SK-N-SH treated with all-trans-retinoic acid at 6 μM for 48 hours (cell line): ENCODE data around the gene DYSF.

Source experiments
- ATAC-seq: fragments of 200-7000 bp; cut with Tn5 transposase; 3 replicates; pipeline ENCODE4 v1.9.1; 2020; ENCODE audit warnings: mild to moderate bottlenecking, moderate library complexity
- ARNTL ChIP-seq: fragments of 450-650 bp; formaldehyde crosslinking; IDR thresholded peaks from 2 replicates; pipeline ENCODE4 v1.5.0; 2020; ENCODE audit warnings: low read depth, mild to moderate bottlenecking, moderate library complexity, borderline replicate concordance
- BACH2 ChIP-seq: fragments of 250-450 bp; sonication (Bioruptor Pico); IDR thresholded peaks from 2 replicates; pipeline ENCODE4 v1.9.0; 2021; ENCODE audit warnings: mild to moderate bottlenecking, borderline replicate concordance
- CREB5 ChIP-seq: fragments of 250-450 bp; sonication (Bioruptor Pico); IDR thresholded peaks from 2 replicates; pipeline ENCODE4 v1.5.1; 2020; ENCODE audit warnings: low read depth, mild to moderate bottlenecking, moderate library complexity
- CSDC2 ChIP-seq: fragments of 250-450 bp; sonication (Bioruptor Pico); IDR thresholded peaks from 2 replicates; pipeline ENCODE4 v1.5.0; 2020; ENCODE audit warnings: mild to moderate bottlenecking, moderate library complexity
- CSRNP3 ChIP-seq: fragments of 250-450 bp; sonication (Bioruptor Pico); IDR thresholded peaks from 2 replicates; pipeline ENCODE4 v1.5.1; 2021; ENCODE audit warnings: mild to moderate bottlenecking, moderate library complexity
- ESRRG ChIP-seq: fragments of 250-450 bp; sonication (Bioruptor Pico); IDR thresholded peaks from 2 replicates; pipeline ENCODE4 v1.6.1; 2021; ENCODE audit warnings: mild to moderate bottlenecking
- GLIS3 ChIP-seq: fragments of 250-450 bp; sonication (Bioruptor Pico); IDR thresholded peaks from 2 replicates; pipeline ENCODE4 v1.5.0; 2020; ENCODE audit warnings: mild to moderate bottlenecking, moderate library complexity
- ISL1 ChIP-seq: fragments of 250-450 bp; sonication (Bioruptor Pico); IDR thresholded peaks from 2 replicates; pipeline ENCODE4 v2.1.2; 2022; ENCODE audit warnings: mild to moderate bottlenecking, moderate library complexity
- OSR1 ChIP-seq: fragments of 250-450 bp; sonication (Bioruptor Pico); IDR thresholded peaks from 2 replicates; pipeline ENCODE4 v1.8.0; 2022; ENCODE audit warnings: moderate library complexity, mild to moderate bottlenecking, inconsistent platforms
- PATZ1 ChIP-seq: fragments of 250-450 bp; sonication (Bioruptor Pico); IDR thresholded peaks from 2 replicates; pipeline ENCODE4 v1.8.0; 2020; ENCODE audit warnings: mild to moderate bottlenecking, moderate library complexity, borderline replicate concordance
- POU6F1 ChIP-seq: fragments of 250-450 bp; sonication (Bioruptor Pico); IDR thresholded peaks from 2 replicates; pipeline ENCODE4 v1.8.0; 2021; ENCODE audit warnings: low read depth, mild to moderate bottlenecking, moderate library complexity, borderline replicate concordance
- PPARA ChIP-seq: fragments of 250-450 bp; sonication (Bioruptor Pico); IDR thresholded peaks from 2 replicates; pipeline ENCODE4 v1.5.0; 2020; ENCODE audit warnings: mild to moderate bottlenecking, borderline replicate concordance
- RARB ChIP-seq: fragments of 250-450 bp; sonication (Bioruptor Pico); IDR thresholded peaks from 2 replicates; pipeline ENCODE4 v1.8.0; 2021; ENCODE audit warnings: mild to moderate bottlenecking, moderate library complexity
- SNAI2 ChIP-seq: fragments of 250-450 bp; sonication (Bioruptor Pico); IDR thresholded peaks from 2 replicates; pipeline ENCODE4 v1.5.0; 2020; ENCODE audit warnings: mild to moderate bottlenecking, moderate library complexity
- TCF4 ChIP-seq: fragments of 250-450 bp; sonication (Bioruptor Pico); IDR thresholded peaks from 2 replicates; pipeline ENCODE4 v1.8.0; 2021; ENCODE audit warnings: mild to moderate bottlenecking, moderate library complexity, borderline replicate concordance
- TOX ChIP-seq: fragments of 250-450 bp; sonication (Bioruptor Pico); IDR thresholded peaks from 2 replicates; pipeline ENCODE4 v1.8.0; 2021; ENCODE audit warnings: mild to moderate bottlenecking, moderate library complexity, borderline replicate concordance
- TSHZ2 ChIP-seq: fragments of 250-450 bp; sonication (Bioruptor Pico); IDR thresholded peaks from 2 replicates; pipeline ENCODE4 v1.5.0; 2020; ENCODE audit warnings: mild to moderate bottlenecking, moderate library complexity
- ZC3H10 ChIP-seq: fragments of 250-450 bp; sonication (Bioruptor Pico); IDR thresholded peaks from 2 replicates; pipeline ENCODE4 v1.5.1; 2021; ENCODE audit warnings: mild to moderate bottlenecking, moderate library complexity
- ZFP30 ChIP-seq: fragments of 450-650 bp; formaldehyde crosslinking; IDR thresholded peaks from 2 replicates; pipeline ENCODE4 v1.5.0; 2022; ENCODE audit warnings: mild to moderate bottlenecking, moderate library complexity
- ZNF565 ChIP-seq: fragments of 450-650 bp; formaldehyde crosslinking; conservative IDR thresholded peaks from 2 replicates; pipeline ENCODE4 v1.5.0; 2020; ENCODE audit warnings: low read depth, mild to moderate bottlenecking, moderate library complexity
- ZNF70 ChIP-seq: fragments of 450-650 bp; formaldehyde crosslinking; IDR thresholded peaks from 2 replicates; pipeline ENCODE4 v1.5.0; 2020; ENCODE audit warnings: mild to moderate bottlenecking, moderate library complexity
- ZNF8 ChIP-seq: fragments of 450-650 bp; formaldehyde crosslinking; IDR thresholded peaks from 2 replicates; pipeline ENCODE4 v1.5.0; 2020; ENCODE audit warnings: mild to moderate bottlenecking, moderate library complexity

The DYSF gene

GRCh38 chr2:71695235-71696120 lies 242.1 kb downstream of the DYSF start:
- no peak for ATAC-seq
- TF ChIP-seq CREB5 (CRISPR knock-in tag) = no peak
- no peak for TF ChIP-seq ZFP30 (CRISPR knock-in tag)
- no peak for TF ChIP-seq TCF4 (CRISPR knock-in tag)
- no peak for TF ChIP-seq ZNF8 (CRISPR knock-in tag)
- TF ChIP-seq CSDC2 (CRISPR knock-in tag) = no peak
- no peak for TF ChIP-seq ZC3H10 (CRISPR knock-in tag)
- no peak for TF ChIP-seq CSRNP3 (CRISPR knock-in tag)
- no peak for TF ChIP-seq ARNTL
- no peak for TF ChIP-seq ISL1 (CRISPR knock-in tag)
- no peak for TF ChIP-seq OSR1 (CRISPR knock-in tag)
- TF ChIP-seq TSHZ2 (CRISPR knock-in tag) = no peak
- TF ChIP-seq POU6F1 (CRISPR knock-in tag) = no peak
- TF ChIP-seq SNAI2 (CRISPR knock-in tag) = no peak
- no peak for TF ChIP-seq ESRRG (CRISPR knock-in tag)
- no peak for TF ChIP-seq BACH2 (CRISPR knock-in tag)

GRCh38 chr2:71696381-71696780 lies 243.0 kb downstream of the DYSF start:
- ATAC-seq = no peak
- TF ChIP-seq OSR1 (CRISPR knock-in tag) (no peak), ZC3H10 (CRISPR knock-in tag) (no peak), ZNF565 (CRISPR knock-in tag) (no peak), SNAI2 (CRISPR knock-in tag) (no peak), ZNF70 (CRISPR knock-in tag) (no peak), GLIS3 (CRISPR knock-in tag) (no peak), TOX (no peak), CSRNP3 (CRISPR knock-in tag) (no peak), CSDC2 (CRISPR knock-in tag) (no peak), ARNTL (no peak), PATZ1 (CRISPR knock-in tag) (no peak), POU6F1 (CRISPR knock-in tag) (no peak), TSHZ2 (CRISPR knock-in tag) (no peak), PPARA (CRISPR knock-in tag) (no peak), RARB (CRISPR knock-in tag) (no peak), TCF4 (CRISPR knock-in tag) (no peak), ISL1 (CRISPR knock-in tag) (no peak), ZFP30 (CRISPR knock-in tag) (no peak), BACH2 (CRISPR knock-in tag) (no peak)
